ENCODE results near the gene CLEC2A. TPM values are rescaled to one million over a fixed set of nuclear protein-coding genes. Genes with fewer than 3 reads are reported as not detected.
"Not testable (repeated sequence)": the region's sequence is repeated elsewhere in the genome, so short reads cannot be mapped to it uniquely, and the experiment has no call there.

The CLEC2A gene, protein sequence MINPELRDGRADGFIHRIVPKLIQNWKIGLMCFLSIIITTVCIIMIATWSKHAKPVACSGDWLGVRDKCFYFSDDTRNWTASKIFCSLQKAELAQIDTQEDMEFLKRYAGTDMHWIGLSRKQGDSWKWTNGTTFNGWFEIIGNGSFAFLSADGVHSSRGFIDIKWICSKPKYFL
- total RNA-seq: not detected

DNA sequence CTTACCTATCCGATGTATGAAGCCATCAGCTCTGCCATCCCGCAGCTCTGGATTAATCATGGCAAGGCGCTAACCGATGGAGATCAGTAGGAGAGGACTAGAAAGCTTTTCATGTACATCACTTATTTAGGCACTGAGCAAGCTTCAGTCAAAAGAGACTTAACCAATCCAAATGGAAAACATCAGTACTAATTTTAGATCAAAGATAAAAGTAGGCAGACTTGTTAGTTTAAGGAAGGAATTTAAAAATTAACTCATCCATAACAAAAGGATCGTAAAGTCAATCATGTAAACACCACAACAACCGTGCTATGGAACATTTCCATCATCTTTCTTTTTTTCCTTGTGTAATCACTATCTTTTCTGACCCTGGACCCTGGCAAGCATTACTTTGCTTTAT lies at the start of gene CLEC2A:
TSS of gene CLEC2A (minus strand) at position 101 of the 400 bp plus-strand sequence. CDS start at position 60, 41 bp downstream.
- no peaks in the 10 kb centered on the region for H3K4me1 ChIP-seq
- H3K27ac ChIP-seq: no peak within 1 kb of the TSS
- TF ChIP-seq POLR2A (IDR thresholded peaks at IDR 0.05): no peak
- no peaks in the 10 kb centered on the region for H3K27me3 ChIP-seq
- H3K4me3 ChIP-seq: no peak within 1 kb of the TSS
- DNase-seq (ENCODE audit: low spot score in 2 of 2): no peak
- WGBS, 2 donors: 87 to 90% methylated on average over 6 of the region's 6 CpGs
- H3K36me3 ChIP-seq: no peaks in the 10 kb centered on the region
- H3K9me3 ChIP-seq: no peaks in the 10 kb centered on the region

DNA sequence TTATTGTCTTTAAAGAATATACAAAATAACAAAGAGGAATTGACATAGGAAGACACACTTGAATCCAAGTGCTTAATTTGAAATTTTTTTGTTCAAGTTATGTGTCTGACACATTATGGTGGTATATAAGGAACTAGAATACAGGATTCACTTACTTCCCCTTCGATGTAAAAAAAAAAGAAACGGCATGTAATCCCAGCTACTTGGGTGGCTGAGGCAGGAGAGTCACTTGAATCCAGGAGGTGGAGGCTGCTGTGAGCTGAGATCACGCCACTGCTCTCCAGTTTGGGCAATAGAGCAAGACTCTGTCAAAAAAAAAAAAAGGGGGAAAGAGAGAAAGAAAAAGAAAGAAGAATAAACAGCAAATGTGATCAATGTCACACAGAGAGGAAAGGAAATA lies 48.0 kb upstream of the CLEC2A start:
- H3K4me1 ChIP-seq: no peaks in the 10 kb centered on the region
- H3K27ac ChIP-seq: no peak overlapping the region
- no peak for DNase-seq (ENCODE audit: low spot score in 2 of 2)
- no peaks in the 10 kb centered on the region for H3K36me3 ChIP-seq
- no peaks in the 10 kb centered on the region for H3K27me3 ChIP-seq
- TF ChIP-seq EP300 (IDR thresholded peaks at IDR 0.05) (no peak), POLR2A (IDR thresholded peaks at IDR 0.05) (no peak)
- TF ChIP-seq, protein P1, sequence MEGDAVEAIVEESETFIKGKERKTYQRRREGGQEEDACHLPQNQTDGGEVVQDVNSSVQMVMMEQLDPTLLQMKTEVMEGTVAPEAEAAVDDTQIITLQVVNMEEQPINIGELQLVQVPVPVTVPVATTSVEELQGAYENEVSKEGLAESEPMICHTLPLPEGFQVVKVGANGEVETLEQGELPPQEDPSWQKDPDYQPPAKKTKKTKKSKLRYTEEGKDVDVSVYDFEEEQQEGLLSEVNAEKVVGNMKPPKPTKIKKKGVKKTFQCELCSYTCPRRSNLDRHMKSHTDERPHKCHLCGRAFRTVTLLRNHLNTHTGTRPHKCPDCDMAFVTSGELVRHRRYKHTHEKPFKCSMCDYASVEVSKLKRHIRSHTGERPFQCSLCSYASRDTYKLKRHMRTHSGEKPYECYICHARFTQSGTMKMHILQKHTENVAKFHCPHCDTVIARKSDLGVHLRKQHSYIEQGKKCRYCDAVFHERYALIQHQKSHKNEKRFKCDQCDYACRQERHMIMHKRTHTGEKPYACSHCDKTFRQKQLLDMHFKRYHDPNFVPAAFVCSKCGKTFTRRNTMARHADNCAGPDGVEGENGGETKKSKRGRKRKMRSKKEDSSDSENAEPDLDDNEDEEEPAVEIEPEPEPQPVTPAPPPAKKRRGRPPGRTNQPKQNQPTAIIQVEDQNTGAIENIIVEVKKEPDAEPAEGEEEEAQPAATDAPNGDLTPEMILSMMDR (IDR thresholded peaks at IDR 0.05): no peak
- H3K4me3 ChIP-seq: no peak overlapping the region
- H3K9me3 ChIP-seq: no peaks in the 10 kb centered on the region
- WGBS, 2 donors: 74 to 77% methylated on average over 3 of the region's 3 CpGs

DNA sequence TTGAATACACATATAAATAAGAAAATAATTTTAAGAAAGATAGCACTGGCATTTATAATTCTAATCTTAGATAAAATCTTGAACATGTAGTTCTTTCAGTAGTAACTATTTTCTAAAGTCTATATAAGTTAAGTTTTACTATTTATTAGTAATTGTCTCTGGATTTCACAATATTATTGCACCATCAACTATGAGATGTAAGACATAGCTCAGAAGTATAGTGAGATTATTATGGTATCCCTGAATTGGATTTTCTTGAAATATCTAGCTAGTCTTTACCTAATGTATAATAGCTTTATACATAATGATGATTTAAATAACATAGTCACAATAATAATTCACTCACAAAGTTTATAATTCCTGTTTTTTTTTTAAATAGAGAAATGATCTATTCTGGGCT lies 45.7 kb upstream of the CLEC2A start:
- DNase-seq (ENCODE audit: low spot score in 2 of 2): no peak
- Histone ChIP-seq H3K4me3 (no peak overlapping the region), H3K4me1 (no peaks in the 10 kb centered on the region), H3K9me3 (no peaks in the 10 kb centered on the region), H3K27ac (no peak overlapping the region), H3K27me3 (no peaks in the 10 kb centered on the region), H3K36me3 (no peaks in the 10 kb centered on the region)
- TF ChIP-seq EP300 (IDR thresholded peaks at IDR 0.05): no peak
- TF ChIP-seq, protein P1 (IDR thresholded peaks at IDR 0.05): no peak
- TF ChIP-seq POLR2A (IDR thresholded peaks at IDR 0.05): no peak

DNA sequence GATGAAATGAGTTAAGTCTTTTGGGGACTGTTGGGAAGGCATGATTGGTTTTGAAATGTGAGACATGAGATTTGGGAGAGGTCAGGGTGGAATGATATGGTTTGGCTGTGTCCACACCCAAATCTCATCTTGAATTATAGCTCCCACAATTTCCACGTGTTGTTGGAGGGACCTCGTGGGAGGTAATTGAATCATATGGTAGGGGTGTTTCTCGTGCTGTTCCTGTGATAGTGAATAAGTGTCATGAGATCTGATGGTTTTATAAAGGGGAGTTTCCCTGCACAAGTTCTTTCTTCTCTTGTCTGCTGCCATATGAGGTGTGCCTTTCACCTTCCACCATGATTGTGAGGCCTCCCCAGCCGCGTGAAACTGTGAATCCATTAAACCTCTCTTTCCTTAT lies 44.5 kb upstream of the CLEC2A start:
- H3K36me3 ChIP-seq; H3K4me3 ChIP-seq; DNase-seq (ENCODE audit: low spot score in 2 of 2); H3K27me3 ChIP-seq; H3K9me3 ChIP-seq; H3K4me1 ChIP-seq; H3K27ac ChIP-seq: not testable (repeated sequence)
- WGBS, 2 donors: 62 to 65% methylated on average over 5 of the region's 5 CpGs

DNA sequence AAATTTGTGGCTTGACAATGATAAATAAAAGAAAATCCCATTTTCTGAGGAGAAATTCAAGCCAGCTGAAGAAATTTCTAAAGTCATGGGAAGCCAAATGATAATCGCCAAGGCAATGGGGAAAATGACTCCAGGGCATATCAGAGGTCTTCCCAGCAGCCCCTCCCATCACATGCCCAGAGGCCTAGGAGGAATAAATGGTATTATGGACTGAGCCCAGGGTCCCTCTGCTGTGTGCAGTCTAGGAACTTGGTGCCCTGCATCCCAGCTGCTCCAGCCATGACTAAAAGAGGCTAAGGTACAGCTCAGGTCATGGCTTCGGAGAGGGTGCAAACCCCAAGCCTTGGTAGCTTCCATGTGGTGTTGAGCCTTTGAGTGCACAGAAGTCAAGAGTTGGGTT lies 43.4 kb upstream of the CLEC2A start:
- DNase-seq (ENCODE audit: low spot score in 2 of 2): no peak
- 92 to 94% methylated on average over 2 of the region's 2 CpGs for WGBS, 2 donors
- H3K27ac ChIP-seq: no peak overlapping the region
- no peak for TF ChIP-seq POLR2A (IDR thresholded peaks at IDR 0.05)
- no peak for TF ChIP-seq EP300 (IDR thresholded peaks at IDR 0.05)
- TF ChIP-seq, protein P1 (IDR thresholded peaks at IDR 0.05): no peak
- no peak overlapping the region for H3K4me3 ChIP-seq
- H3K4me1 ChIP-seq: no peaks in the 10 kb centered on the region
- H3K27me3 ChIP-seq: no peaks in the 10 kb centered on the region
- no peaks in the 10 kb centered on the region for H3K36me3 ChIP-seq
- no peaks in the 10 kb centered on the region for H3K9me3 ChIP-seq

DNA sequence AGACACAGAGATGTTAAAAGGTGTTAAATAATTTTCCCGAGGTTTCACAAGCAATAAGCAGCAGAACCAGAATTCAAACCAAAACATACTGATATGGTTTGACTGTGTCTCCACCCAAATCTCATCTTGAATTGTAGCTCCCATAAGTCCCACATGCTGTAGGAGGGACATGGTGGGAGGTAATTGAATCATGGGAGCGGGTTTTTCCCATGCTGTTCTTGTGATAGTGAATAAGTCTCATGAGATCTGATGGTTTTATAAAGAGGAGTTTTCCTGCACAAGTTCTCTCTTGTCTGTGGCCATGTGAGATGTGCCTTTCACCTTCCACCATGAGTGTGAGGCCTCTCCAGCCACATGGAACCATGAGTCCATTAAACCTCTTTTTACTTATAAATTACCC lies 42.6 kb upstream of the CLEC2A start:
- H3K4me3 ChIP-seq; H3K9me3 ChIP-seq; DNase-seq (ENCODE audit: low spot score in 2 of 2); H3K4me1 ChIP-seq; H3K27me3 ChIP-seq; H3K27ac ChIP-seq; H3K36me3 ChIP-seq: not testable (repeated sequence)
- 94 to 96% methylated on average over 2 of the region's 2 CpGs for WGBS, 2 donors

DNA sequence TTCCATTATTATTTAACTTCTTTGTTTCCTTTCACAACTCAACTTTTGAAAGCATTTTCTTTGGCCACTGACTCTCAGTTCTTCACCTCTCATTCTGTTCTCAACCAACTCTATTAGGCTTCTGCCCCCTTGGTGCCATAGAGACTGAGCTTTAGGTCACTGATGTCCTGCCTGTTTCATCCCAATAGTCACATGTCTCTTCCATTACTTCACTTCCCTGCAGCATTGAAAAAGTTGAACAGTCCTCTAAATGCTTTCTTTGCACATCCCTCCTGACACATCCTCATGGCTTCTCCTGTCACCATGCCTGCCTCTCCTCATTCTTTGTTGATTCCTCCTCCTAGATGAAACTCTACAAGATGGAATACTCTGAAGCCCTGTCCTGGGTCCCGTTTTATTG lies 41.8 kb upstream of the CLEC2A start:
- H3K9me3 ChIP-seq: no peaks in the 10 kb centered on the region

More for the DNA sequence above, 41.8 kb upstream of the CLEC2A start:
- Histone ChIP-seq H3K4me3 (no peak overlapping the region), H3K4me1 (no peaks in the 10 kb centered on the region), H3K27ac (no peak overlapping the region), H3K27me3 (no peaks in the 10 kb centered on the region), H3K36me3 (no peaks in the 10 kb centered on the region)
- TF ChIP-seq EP300 (IDR thresholded peaks at IDR 0.05): no peak
- TF ChIP-seq, protein P1 (IDR thresholded peaks at IDR 0.05): no peak
- no peak for TF ChIP-seq POLR2A (IDR thresholded peaks at IDR 0.05)
- DNase-seq (ENCODE audit: low spot score in 2 of 2): no peak
- WGBS, 2 donors: 71 to 77% methylated on average over 1 of the region's 1 CpG

Measured in tibial nerve (tissue), 4 donors.